GM21576 (cell line): ENCODE data around the gene CDC40.
A peak's percentile ranks its signal among the peaks of the same experiment; 100 is the strongest.
"Not testable (repeated sequence)": the region's sequence is repeated elsewhere in the genome, so short reads cannot be mapped to it uniquely, and the experiment has no call there.

Experiments
- ATAC-seq: cut with Tn5 transposase; IDR thresholded peaks from one replicate; pipeline ENCODE4 v1.9.1; 2021; ENCODE audit warnings: mild to moderate bottlenecking, moderate library complexity; ENCODE audit not compliant: unreplicated experiment

The CDC40 gene

GRCh38 chr6:110198561-110198960, 18.3 kb downstream of the CDC40 start:
- no peak for ATAC-seq

- no peak for ATAC-seq
Measured at GRCh38 chr6:110201151-110201884, 21.1 kb downstream of the CDC40 start.

GRCh38 chr6:110207652-110208051, 27.4 kb downstream of the CDC40 start:
- no peak for ATAC-seq

GRCh38 chr6:110211753-110212152, 31.5 kb downstream of the CDC40 start:
- ATAC-seq, result no peak

GRCh38 chr6:110214338-110214737, 34.1 kb downstream of the CDC40 start:
- no peak for ATAC-seq

- no peak for ATAC-seq
Measured at GRCh38 chr6:110216140-110216539, 35.9 kb downstream of the CDC40 start.

- ATAC-seq, result no peak
Measured at GRCh38 chr6:110217266-110217665, 37.0 kb downstream of the CDC40 start.

- no peak for ATAC-seq
Measured at GRCh38 chr6:110221738-110222137, 41.5 kb downstream of the CDC40 start.

GRCh38 chr6:110226261-110226660, 46.0 kb downstream of the CDC40 start:
- no peak for ATAC-seq

GRCh38 chr6:110232450-110232849, 52.2 kb downstream of the CDC40 start:
- no peak for ATAC-seq

- peak; percentile 98 for ATAC-seq
Measured at GRCh38 chr6:110233770-110234374, 53.6 kb downstream of the CDC40 start.

- not testable (repeated sequence) for ATAC-seq
Measured at GRCh38 chr6:110236007-110236406, 55.8 kb downstream of the CDC40 start.

- no peak for ATAC-seq
Measured at GRCh38 chr6:110239526-110240274, 59.5 kb downstream of the CDC40 start.

- ATAC-seq, result not testable (repeated sequence)
Measured at GRCh38 chr6:110244621-110245020, 64.4 kb downstream of the CDC40 start.

- ATAC-seq, result no peak
Measured at GRCh38 chr6:110246378-110246777, 66.2 kb downstream of the CDC40 start.

GRCh38 chr6:110246900-110247546, 66.8 kb downstream of the CDC40 start:
- ATAC-seq, result no peak

GRCh38 chr6:110250058-110250457, 69.8 kb downstream of the CDC40 start:
- no peak for ATAC-seq

GRCh38 chr6:110250838-110251237, 70.6 kb downstream of the CDC40 start:
- no peak for ATAC-seq

GRCh38 chr6:110255211-110255750, 75.1 kb downstream of the CDC40 start:
- ATAC-seq, result no peak

- ATAC-seq, result no peak
Measured at GRCh38 chr6:110256366-110256765, 76.1 kb downstream of the CDC40 start.

- no peak for ATAC-seq
Measured at GRCh38 chr6:110265273-110265672, 85.0 kb downstream of the CDC40 start.
